Activated gamma-delta T cell treated with anti-CD3 and anti-CD28 coated beads, Interleukin-2, amount 50 U/mL, for 16 hours (primary cell): ENCODE data around the gene LIMS1.
A peak's percentile ranks its signal among the peaks of the same experiment; 100 is the strongest.
"Not testable (repeated sequence)": the region's sequence is repeated elsewhere in the genome, so short reads cannot be mapped to it uniquely, and the experiment has no call there.

Experiments used
- DNase-seq: peaks from one replicate; pipeline ENCODE4 v3.0.0-alpha.2; 2020; ENCODE audit warnings: low read depth

LIMS1 gene

GRCh38 chr2:108634576-108635160 is 100.4 kb downstream of the LIMS1 start:
- no peak for DNase-seq

DNA sequence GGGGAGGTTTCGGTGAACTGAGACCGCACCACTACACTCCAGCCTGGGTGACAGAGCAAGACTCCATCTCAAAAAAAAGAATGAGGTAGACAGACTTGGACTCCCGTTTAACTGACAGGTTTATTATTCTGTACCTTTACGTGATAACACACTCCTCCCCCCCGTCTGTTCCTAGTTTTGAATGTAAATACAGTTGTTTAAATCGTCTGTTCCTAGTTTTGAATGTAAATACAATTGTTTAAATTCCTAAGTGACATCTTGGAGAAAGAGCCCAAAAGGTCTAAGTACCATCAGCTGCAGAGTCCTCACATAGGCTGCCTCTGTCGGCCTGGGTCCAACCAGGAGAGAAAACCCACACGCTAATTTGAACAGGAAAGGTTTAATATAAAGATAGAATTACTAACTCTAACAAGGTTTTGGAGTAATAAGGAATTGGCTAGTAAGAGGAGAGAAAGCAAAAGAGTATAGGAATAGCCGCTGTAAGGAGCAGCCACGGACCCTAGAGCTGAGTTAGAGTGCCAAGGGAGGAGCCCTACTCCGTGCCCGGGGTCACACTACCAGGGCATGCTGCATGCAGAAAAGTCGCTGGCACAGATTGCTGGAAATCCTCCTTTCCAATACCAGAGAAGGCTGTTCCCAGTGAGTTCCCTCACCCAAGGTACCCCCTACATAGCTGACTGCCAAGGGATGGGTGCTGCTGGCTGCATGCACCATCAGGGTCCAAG is 101.5 kb downstream of the LIMS1 start:
- no peak for DNase-seq

GRCh38 chr2:108637304-108637669 is 103.0 kb downstream of the LIMS1 start:
- DNase-seq, result no peak

DNA sequence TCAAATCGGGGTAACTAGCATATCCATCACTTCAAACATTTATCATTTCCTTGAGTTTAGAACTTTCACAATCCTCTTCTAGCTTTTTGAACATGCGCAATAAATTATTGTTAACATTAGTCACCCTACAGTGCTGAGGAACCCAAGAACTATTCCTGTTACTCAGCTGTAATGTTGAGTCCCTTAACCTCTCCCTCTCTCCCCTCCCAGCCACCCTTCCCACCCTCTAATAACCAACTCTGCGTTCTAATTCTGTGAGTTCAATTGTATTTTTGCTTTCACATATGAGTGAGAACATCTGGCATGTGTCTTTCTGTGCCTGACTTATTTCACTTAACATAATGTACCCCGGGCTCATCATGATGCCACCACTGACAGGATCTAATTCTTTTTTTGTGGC is 106.5 kb downstream of the LIMS1 start:
- DNase-seq, result no peak

GRCh38 chr2:108641756-108642155 is 107.5 kb downstream of the LIMS1 start:
- DNase-seq, result no peak

GRCh38 chr2:108643261-108643849 is 109.1 kb downstream of the LIMS1 start:
- DNase-seq, result no peak

DNA sequence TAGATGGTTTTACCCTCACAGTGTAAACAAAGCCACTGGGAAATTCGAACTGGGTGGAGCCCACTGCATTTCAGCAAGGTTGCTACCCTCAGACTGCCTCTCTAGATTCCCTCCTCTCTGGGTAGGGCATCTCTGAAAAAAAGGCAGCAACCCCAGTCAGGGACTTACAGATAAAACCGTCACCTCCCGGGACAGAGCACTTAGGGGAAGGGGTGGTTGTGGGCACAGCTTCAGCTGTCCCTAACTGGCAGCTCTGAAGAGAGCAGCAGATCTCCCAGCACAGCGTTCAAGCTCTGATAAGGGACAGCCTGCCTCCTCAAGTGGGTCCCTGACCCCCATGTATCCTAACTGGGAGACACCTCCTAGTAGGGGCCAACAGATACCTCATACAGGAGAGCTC is 109.6 kb downstream of the LIMS1 start:
- not testable (repeated sequence) for DNase-seq

DNA sequence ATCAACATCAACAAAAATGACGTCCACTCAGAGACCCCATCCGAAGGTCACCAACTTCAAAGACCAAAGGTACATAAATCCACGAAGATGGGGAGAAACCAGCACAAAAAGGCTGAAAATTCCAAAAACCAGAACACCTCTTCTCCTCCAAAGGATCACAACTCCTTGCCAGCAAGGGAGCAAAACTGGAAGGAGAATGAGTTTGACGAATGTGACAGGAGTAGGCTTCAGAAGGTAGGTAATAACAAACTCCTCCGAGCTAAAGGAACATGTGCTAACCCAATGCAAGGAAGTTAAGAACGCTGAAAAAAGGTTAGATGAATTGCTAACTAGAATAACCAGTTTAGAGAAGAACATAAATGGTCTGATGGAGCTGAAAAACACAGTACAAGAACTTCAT is 110.2 kb downstream of the LIMS1 start:
- DNase-seq, result not testable (repeated sequence)

DNA sequence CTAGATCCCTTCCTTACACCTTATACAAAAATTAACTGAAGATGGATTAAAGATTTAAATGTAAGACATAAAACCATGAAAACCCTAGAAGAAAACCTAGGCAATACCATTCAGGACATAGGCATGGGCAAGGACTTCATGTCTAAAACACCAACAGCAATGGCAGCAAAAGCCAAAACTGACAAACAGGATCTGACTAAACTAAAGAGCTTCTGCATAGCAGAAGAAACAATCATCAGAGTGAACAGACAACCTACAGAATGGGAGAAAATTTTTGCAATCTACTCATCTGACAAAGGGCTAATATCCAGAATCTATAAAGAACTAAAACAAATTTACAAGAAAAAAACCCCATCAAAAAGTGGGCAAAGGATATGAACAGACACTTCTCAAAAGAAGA is 114.5 kb downstream of the LIMS1 start:
- not testable (repeated sequence) for DNase-seq

- not testable (repeated sequence) for DNase-seq
Observed at GRCh38 chr2:108650465-108650864, 116.2 kb downstream of the LIMS1 start.

DNA sequence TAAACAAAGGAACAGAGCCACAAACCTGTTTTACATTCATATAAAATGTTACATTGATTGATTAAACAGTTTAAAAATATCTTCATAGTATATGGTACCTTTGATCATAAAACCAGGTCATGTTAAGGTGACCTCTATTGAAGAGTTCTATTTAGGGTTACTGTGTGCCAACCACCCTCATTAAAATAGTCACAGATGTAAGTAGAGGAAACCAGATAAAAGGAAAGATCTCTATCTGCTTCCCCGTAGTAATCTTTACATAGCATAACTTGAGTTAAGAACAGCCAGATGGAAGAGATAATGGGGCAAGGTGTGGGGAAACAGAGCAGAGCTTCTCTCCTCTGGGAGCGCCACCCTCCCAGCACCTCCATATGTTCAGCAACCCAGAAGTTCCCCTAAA is 117.2 kb downstream of the LIMS1 start:
- not testable (repeated sequence) for DNase-seq

GRCh38 chr2:108652187-108652931 is 118.1 kb downstream of the LIMS1 start:
- peak; percentile 9 for DNase-seq

GRCh38 chr2:108653425-108653824 is 119.2 kb downstream of the LIMS1 start:
- DNase-seq, result not testable (repeated sequence)

DNA sequence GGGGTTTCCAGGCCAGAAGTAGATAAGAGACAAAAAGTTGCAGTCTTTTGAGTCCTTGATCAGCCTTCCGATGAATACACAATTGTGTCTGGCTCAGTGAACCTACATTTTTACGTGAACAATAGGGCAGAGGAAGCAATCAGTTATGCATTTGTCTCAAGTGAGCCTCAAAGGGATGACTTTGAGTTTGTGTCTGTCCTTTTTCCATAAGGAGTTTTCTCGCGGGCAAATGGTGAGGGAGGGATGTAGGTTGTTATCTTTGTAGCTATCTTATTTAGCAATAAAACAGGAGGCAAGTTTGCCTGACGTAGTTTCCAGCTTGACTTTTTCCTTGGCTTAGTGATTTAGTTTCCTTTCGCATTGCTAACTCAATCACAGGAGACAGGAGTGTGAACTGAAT is 119.6 kb downstream of the LIMS1 start:
- DNase-seq, result not testable (repeated sequence)

GRCh38 chr2:108654521-108655125 is 120.4 kb downstream of the LIMS1 start:
- DNase-seq, result not testable (repeated sequence)

DNA sequence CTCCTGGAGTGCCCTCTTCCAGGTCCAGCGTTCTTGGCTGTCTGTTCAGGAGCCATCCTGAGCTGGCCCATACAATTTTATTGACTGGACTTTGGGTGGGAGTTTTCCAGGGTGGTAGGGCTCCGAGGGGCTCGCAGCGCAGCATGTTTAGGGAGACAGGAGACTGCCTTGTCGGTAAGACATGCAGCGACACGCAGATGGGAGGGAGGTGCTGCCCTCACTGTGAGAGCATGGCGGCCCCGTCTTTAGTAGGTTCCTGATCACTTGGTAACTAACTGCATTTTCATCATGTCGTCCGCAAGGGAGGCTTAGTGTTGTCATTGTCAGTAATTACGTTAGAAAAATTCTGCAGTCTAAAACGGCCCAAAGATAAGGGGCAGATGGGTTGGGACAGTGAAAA is 121.0 kb downstream of the LIMS1 start:
- not testable (repeated sequence) for DNase-seq

DNA sequence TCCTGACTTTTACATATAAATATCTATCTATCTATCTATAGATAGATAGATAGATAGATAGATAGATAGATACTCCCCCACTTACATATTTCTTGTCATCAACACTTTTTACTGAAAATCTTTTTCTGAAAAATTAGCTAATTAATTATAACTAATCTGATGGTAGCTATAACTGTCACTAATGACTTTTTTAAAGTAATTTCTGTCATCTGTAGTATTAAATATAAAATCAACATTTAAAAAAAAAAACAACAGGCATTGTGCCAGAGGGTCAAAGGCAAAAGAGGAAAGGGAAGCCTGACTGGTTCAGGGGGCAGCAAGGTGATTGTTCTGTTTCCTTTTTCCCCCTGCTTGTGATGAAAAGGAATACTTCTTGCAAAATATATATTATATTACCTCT is 122.0 kb downstream of the LIMS1 start:
- not testable (repeated sequence) for DNase-seq

DNA sequence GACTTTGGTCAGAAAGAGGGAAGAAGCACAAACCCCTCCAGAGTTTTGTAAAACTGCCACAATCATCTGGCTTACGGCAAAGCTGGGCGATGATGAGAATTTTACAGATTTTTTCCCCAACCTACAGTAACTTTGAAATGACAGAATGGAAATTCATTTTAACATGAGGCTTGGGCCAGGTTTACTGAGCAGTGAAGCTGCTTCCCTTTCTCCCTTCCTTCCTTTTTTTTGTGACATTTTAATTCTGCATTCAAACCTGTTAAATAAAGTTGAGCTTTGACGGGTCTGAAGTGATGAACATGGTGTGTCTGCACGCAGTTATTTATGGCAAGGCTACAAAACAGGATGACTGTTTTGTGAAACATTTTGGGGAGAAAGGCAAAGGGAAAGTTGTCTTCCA is 123.2 kb downstream of the LIMS1 start:
- not testable (repeated sequence) for DNase-seq

DNA sequence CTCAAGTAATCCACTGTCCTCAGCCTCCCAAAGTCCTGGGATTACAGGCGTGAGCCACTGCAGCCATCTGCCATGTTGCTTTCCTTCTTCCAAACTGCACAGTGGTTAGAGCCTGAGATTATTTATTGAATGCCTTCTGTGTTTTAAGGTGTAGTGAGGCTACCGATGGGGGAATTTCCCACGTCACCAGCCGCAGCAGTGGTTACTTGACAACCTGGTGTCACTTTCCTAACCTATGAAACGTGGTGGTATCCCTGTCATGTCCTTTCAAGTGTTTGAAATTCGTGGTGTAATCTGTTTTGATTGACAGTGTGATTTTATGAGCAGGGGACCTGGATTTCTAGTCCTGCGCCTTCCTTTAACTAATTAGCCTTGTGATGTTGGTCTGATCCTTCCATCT is 124.3 kb downstream of the LIMS1 start:
- not testable (repeated sequence) for DNase-seq

DNA sequence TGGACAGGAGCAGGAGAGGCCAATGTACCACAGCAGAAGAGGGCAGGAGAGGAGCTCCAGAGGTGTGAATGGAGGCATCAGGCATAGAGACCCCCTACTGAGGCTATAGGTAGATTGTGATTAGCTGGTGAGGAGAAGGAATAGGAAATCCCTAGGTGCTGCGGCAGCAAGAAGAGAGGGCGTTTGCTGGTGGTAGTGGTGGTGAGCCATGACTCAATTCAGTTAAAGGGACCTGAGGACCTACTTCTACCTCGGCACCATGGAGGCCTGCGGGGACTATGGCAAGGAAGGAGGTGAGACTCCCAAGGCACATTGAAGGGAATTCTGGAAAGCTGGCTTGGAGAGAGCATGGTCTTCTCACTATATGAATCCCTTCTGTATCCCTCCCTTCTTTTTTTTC is 127.2 kb downstream of the LIMS1 start:
- not testable (repeated sequence) for DNase-seq

DNA sequence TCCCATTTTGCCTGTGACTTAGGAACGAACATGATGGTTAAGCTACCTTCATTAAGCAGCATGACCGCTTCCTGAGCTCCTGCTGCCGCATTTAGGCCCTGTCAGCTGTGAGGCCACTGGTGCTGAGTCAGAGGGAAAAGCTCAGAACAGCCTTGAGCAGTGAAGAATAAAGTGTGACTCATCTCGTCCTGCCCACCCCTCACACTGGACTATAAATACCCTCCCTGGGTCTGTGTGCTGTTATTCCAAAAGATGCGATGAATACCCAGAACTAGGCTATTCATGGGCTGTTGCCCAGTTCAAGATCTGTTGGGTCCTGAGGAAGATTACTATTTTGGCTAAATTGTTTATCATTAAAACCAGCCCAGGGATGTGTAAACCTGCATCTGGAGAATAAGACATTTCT is 127.9 kb downstream of the LIMS1 start:
- not testable (repeated sequence) for DNase-seq

DNA sequence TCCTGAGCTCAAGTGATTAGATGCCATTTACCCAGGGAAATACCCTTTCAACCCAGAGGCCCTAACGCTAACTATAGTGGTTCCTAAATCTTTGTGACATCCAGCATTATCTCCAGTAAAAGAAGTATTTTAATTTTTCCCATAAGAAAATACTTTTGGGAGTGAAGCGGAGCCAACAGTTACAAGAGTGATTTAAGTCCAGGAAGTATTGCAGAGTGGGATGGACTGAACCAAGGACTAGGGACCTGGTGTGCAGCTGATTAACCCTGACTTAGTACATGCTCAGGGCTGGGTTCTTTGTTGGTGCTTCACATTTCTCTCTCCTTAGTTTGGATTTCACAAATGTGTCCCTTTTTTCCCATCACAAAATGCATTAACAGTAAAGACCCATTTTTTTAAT is 129.1 kb downstream of the LIMS1 start:
- DNase-seq, result not testable (repeated sequence)
